ENCODE results near the gene TMEM51.
"Not testable (repeated sequence)": the region's sequence is repeated elsewhere in the genome, so short reads cannot be mapped to it uniquely, and the experiment has no call there.

Gene TMEM51

GRCh38 chr1:15128077-15128476, 25.5 kb upstream of the TMEM51 start:
- no peak for DNase-seq (ENCODE audit: low read depth in 2 of 2)

GRCh38 chr1:15128520-15129313, 24.8 kb upstream of the TMEM51 start:
- DNase-seq (ENCODE audit: low read depth in 2 of 2): peak; percentile 37 to 41

- DNase-seq (ENCODE audit: low read depth in 2 of 2): no peak
Measured at GRCh38 chr1:15129944-15130343, 23.6 kb upstream of the TMEM51 start.

GRCh38 chr1:15130607-15131006, 22.9 kb upstream of the TMEM51 start:
- no peak for DNase-seq (ENCODE audit: low read depth in 2 of 2)

DNA sequence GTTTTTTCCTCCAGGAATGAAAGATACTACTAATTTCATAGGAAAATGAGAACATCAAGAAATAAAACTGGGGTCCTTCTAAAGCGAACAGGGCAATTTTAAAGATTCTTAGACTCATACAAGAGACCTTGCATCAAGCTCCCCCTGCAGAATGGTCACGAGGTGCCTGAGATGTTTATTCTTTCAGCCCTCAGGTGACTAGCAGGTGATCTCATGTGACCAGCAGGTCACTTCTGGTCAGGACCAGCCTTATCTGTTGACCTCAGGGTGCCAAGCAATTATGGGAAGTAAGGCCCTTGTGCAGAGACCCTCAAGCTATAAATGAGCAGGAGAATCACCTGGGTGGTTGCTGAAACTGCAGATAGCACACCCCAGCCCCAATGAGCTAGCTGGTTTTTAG, 20.6 kb upstream of the TMEM51 start:
- no peak for DNase-seq (ENCODE audit: low read depth in 2 of 2)

GRCh38 chr1:15134285-15134684, 19.3 kb upstream of the TMEM51 start:
- DNase-seq (ENCODE audit: low read depth in 2 of 2): no peak

DNA sequence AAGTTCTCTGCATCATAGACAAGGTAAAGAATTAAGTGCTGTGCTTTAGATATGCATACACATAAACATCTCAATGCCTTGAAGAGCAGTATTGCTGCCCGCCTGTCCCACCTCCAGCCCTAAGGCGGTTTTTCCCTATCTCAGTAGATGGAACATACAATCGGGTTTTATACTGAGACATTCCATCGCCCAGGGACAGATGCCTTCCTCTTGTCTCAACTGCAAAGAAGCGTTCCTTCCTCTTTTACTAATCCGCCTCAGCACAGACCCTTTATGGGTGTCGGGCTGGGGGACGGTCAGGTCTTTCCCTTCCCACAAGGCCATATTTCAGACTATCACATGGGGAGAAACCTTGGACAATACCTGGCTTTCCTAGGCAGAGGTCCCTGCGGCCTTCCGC, 17.9 kb upstream of the TMEM51 start:
- not testable (repeated sequence) for DNase-seq (ENCODE audit: low read depth in 2 of 2)

DNA sequence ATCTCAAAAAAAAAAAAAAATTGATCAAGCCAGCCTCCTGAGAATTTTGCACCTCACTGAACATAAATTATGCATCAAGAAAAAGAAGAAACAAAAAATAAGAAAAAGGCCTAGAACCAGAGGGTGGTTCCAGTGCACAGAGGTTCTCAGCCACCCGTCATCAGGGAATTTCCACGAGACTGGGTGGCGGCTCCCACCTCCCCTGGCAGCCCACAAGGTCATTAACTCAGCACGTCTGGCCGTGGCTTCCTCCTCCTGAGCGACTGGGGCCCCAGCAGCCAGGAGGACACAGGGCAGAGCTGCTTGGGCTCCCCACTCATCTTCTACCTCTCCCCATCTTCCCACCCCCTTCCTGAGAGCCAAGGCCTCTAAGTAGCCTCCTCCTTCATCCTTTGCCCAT, 15.7 kb upstream of the TMEM51 start:
- no peak for DNase-seq (ENCODE audit: low read depth in 2 of 2)

DNA sequence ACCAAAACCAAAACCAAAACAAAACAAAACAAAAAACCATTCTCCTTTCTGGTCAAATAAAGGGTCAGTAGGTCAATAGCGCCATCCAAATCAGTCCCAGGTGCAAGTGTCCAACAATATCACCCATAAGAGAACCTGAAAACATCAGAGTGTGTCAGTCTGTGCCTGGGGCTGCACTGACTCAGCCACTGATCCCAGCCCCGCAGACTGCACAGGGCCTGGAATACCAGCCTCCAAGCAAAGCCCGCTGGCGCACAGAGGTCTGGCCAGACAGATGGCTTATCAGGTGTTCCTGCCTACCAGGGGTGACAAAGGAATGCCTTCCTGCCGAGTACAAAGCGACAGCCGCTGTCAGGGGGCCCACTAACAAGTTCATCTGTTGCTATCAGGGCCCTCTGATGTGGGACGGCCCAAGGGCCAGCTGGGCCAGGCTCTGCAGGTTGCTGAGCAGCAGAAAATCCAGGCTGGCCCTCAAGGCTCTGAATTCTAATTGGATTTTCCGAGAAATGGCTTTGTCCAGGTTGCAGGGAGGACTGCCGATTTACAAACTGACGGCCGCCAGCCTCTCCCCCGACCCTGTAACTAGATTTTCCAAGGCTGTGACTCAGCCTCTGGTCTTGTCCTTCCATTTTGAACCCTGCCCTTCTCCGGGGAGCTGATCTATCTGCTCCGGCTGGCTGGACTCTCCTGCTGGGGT, 13.7 kb upstream of the TMEM51 start:
- DNase-seq (ENCODE audit: low read depth in 2 of 2): no peak

DNA sequence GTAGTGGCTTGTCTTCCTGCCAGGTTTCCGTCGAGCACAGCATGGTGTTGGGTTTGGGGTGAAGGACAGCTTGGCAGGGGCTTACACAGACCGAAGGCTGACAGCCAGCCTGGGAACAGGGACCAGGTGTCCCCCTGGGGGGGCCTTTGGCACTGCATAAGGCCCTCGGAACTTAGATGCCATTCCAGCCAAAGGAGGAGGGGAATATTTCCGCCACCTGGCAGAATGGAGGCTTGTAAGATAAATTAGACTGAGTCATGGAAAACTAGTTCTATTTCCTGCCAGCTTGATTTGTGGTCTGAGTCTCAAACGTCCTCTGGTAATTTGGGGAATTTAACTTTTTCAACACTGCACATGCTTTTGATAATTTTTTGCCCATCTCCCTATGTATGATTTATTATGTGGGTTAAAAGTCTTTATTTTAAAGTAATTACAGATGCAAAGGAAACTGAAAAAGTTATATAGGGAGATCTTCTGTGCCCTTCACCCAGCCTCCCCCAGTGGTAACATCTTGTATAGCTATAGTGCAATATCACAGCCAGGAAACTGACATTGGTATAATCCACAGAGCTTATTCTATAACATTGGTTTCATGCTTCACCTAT, 11.5 kb upstream of the TMEM51 start:
- DNase-seq (ENCODE audit: low read depth in 2 of 2): no peak

DNA sequence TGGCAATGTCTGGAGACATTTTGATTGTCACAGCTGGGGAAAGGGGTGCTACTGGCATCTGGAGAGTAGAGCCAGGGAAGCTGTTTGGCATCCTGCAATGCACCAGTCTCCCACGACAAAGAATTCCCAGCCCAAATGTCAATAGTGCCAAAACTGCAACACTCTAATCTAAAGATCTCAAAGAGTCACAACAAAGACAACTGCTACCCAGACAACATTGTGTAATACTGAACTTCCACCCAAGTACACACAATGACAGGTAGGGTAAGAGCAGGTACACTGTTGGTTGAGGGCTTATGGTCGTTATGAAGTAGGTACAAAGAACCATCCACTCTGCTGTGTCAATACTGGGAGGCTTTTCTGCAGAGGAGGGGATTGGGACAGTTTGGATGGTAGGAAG, 8.2 kb upstream of the TMEM51 start:
- no peak for DNase-seq (ENCODE audit: low read depth in 2 of 2)

DNA sequence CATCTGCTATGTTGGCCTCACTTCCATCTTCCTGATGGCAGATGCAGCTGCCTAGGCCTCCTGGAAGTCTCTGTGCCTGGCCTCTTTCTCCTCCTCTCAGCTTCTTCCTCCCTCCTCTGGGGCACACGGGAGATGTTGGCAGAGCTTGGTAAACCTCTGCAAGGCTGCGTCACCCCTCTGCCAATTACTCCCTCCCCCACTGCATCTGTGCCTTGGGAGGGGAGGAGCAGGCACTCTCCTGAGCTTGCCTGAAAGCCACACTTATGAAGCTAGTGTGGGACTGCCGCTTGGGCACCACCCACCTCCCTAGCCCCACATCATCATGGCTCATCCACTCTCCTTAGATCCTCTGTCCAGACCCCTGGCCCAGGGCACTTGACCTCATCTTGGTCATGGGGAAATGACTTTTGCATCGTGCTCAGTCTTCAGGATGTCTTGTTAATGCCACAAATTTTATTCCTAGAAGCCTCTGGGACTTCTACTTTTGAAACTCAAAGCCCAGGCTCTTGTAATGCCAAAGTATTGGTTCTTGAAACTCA, 7.3 kb upstream of the TMEM51 start:
- DNase-seq (ENCODE audit: low read depth in 2 of 2): no peak

DNA sequence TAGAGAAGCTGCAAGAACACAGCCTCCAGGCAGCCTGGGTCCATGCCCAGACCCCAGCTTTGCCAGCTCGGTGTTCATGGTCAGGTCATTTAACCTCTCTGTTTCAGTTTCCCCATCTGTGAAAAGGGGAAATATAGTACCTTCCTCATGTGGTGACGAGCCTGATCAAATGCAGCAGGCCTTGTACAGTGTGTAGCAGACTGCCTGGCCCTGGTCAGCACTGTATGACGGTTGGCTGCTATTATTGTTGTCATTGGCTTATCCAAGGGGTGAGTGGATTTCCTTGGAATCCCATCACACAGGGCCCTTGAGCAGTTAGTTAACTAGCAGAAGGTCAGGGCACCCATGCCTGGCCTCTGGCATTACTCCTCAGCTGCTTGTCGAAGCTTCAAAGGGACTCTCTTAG, 6.6 kb upstream of the TMEM51 start:
- no peak for DNase-seq (ENCODE audit: low read depth in 2 of 2)

DNA sequence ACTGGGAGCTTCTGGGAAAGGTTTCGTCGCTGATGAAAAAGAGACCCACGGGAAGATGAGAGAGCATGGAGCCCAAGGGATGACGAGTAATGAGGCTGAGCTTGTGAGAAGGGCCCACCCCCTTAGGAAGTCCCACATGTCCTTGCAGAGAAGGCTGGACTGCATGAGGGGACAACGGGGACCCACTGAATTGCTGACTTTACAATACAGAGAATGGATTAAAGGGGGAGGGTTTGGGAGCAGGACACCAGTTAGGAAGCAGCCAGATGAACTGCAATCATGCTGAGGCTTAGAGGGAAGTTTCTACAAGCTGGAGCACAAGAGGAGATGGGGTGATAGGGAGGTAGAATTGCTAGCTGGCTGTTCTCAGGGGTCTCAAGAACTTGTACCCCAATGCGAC, 5.5 kb upstream of the TMEM51 start:
- no peak for DNase-seq (ENCODE audit: low read depth in 2 of 2)

GRCh38 chr1:15148475-15148874, 5.1 kb upstream of the TMEM51 start:
- no peak for DNase-seq (ENCODE audit: low read depth in 2 of 2)

DNA sequence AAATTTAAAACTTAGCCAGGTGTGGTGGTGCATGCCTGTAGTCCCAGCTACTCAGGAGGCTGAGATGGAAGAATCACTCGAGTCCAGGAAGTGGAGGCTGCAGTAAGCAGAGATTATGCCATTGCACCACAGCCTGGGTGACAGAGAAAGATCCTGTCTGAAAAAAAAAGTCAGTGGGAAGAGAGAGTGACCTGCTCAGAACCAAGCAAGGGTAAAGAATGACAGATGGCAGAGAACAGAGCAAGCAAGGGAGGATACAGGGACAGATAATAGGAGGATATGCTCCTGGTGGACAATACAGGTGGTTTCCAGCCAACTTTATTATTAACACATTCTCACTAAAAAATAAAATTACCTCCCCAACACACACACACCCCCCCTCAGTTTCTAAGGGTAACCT, 4.6 kb upstream of the TMEM51 start:
- no peak for DNase-seq (ENCODE audit: low read depth in 2 of 2)

DNA sequence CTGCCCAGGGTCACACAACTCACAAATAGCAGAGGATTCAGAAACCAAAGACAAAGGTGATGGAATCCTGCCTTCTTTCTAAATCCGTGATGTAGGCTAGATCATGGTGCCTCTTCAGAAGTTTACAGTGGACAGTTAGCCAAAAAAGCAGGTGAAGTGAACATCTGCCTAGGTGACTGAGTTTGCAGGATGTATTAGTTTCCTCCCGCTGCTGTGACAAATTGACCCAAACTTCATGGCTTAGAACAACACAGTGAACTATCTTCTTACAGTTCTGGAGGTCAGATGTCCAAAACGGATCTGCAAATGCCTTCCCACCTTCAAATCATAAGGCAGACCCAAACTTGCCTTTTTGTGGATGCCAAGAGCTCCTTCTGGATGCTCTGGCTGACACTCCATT, 3.2 kb upstream of the TMEM51 start:
- no peak for DNase-seq (ENCODE audit: low read depth in 2 of 2)

- no peak for DNase-seq (ENCODE audit: low read depth in 2 of 2)
Measured at GRCh38 chr1:15151377-15151806, 2.2 kb upstream of the TMEM51 start.

GRCh38 chr1:15151871-15152270, 1.7 kb upstream of the TMEM51 start:
- no peak for DNase-seq (ENCODE audit: low read depth in 2 of 2)

- no peak for DNase-seq (ENCODE audit: low read depth in 2 of 2)
Measured at GRCh38 chr1:15152318-15153183, 996 bp upstream of the TMEM51 start.

GRCh38 chr1:15153842-15154479, 414 bp downstream of the TMEM51 start:
- no peak for DNase-seq (ENCODE audit: low read depth in 2 of 2)

Data from stimulated activated CD8-positive, alpha-beta memory T cell treated with anti-CD3 and anti-CD28 coated beads, Interleukin-2, amount 100 ng/mL, for 1 hour (primary cell).